HG02938 (cell line): Measurements from ENCODE around the gene RIT2.

Experiments used
- ATAC-seq: cut with Tn5 transposase; IDR thresholded peaks from one replicate; pipeline ENCODE4 v1.9.1; 2021; ENCODE audit warnings: mild to moderate bottlenecking, moderate library complexity; ENCODE audit not compliant: unreplicated experiment

Gene RIT2

GRCh38 chr18:42937436-42937835 is 178.0 kb downstream of the RIT2 start:
- no peak for ATAC-seq

- peak; percentile 64 for ATAC-seq
Measured at GRCh38 chr18:42936289-42936688, 179.2 kb downstream of the RIT2 start.

GRCh38 chr18:42931491-42931890 is 184.0 kb downstream of the RIT2 start:
- no peak for ATAC-seq

- ATAC-seq: no peak
Measured at GRCh38 chr18:42929857-42930256, 185.6 kb downstream of the RIT2 start.

GRCh38 chr18:42929181-42929580 is 186.3 kb downstream of the RIT2 start:
- ATAC-seq: no peak

GRCh38 chr18:42925036-42925435 is 190.4 kb downstream of the RIT2 start:
- ATAC-seq: no peak

- ATAC-seq: no peak
Measured at GRCh38 chr18:42922363-42922762, 193.1 kb downstream of the RIT2 start.

GRCh38 chr18:42921226-42921737 is 194.2 kb downstream of the RIT2 start:
- no peak for ATAC-seq

GRCh38 chr18:42920621-42921020 is 194.9 kb downstream of the RIT2 start:
- ATAC-seq: no peak

- no peak for ATAC-seq
Measured at GRCh38 chr18:42915299-42915698, 200.2 kb downstream of the RIT2 start.

- no peak for ATAC-seq
Measured at GRCh38 chr18:42914476-42914875, 201.0 kb downstream of the RIT2 start.

GRCh38 chr18:42909095-42909494 is 206.4 kb downstream of the RIT2 start:
- no peak for ATAC-seq

GRCh38 chr18:42906761-42907160 is 208.7 kb downstream of the RIT2 start:
- ATAC-seq: no peak

- ATAC-seq: no peak
Measured at GRCh38 chr18:42901161-42901560, 214.3 kb downstream of the RIT2 start.

GRCh38 chr18:42893977-42894376 is 221.5 kb downstream of the RIT2 start:
- ATAC-seq: no peak

- ATAC-seq: no peak
Measured at GRCh38 chr18:42892181-42892580, 223.3 kb downstream of the RIT2 start.

- no peak for ATAC-seq
Measured at GRCh38 chr18:42891705-42892104, 223.8 kb downstream of the RIT2 start.

GRCh38 chr18:42883169-42883568 is 232.3 kb downstream of the RIT2 start:
- ATAC-seq: no peak

- no peak for ATAC-seq
Measured at GRCh38 chr18:42882122-42882521, 233.4 kb downstream of the RIT2 start.

- ATAC-seq: no peak
Measured at GRCh38 chr18:42872838-42873237, 242.6 kb downstream of the RIT2 start.

GRCh38 chr18:42864876-42865275 is 250.6 kb downstream of the RIT2 start:
- no peak for ATAC-seq

- no peak for ATAC-seq
Measured at GRCh38 chr18:42861271-42861670, 254.2 kb downstream of the RIT2 start.

GRCh38 chr18:42860548-42860947 is 254.9 kb downstream of the RIT2 start:
- no peak for ATAC-seq

- ATAC-seq: no peak
Measured at GRCh38 chr18:42860011-42860410, 255.5 kb downstream of the RIT2 start.
